HG02759 (cell line): ENCODE measurements around the gene PPP1R3G.

Experiments
- ATAC-seq: cut with Tn5 transposase; IDR thresholded peaks from one replicate; pipeline ENCODE4 v1.9.1; 2021; ENCODE audit warnings: mild to moderate bottlenecking, moderate library complexity; ENCODE audit not compliant: unreplicated experiment

Gene PPP1R3G

GRCh38 chr6:5093231-5094015, 8.3 kb downstream of the PPP1R3G start:
- no peak for ATAC-seq

- no peak for ATAC-seq
Observed at GRCh38 chr6:5094327-5094726, 9.2 kb downstream of the PPP1R3G start.

GRCh38 chr6:5095236-5095635, 10.1 kb downstream of the PPP1R3G start:
- ATAC-seq, result peak; percentile 81

GRCh38 chr6:5096482-5096881, 11.3 kb downstream of the PPP1R3G start:
- no peak for ATAC-seq

GRCh38 chr6:5098501-5099270, 13.5 kb downstream of the PPP1R3G start:
- ATAC-seq, result no peak

DNA sequence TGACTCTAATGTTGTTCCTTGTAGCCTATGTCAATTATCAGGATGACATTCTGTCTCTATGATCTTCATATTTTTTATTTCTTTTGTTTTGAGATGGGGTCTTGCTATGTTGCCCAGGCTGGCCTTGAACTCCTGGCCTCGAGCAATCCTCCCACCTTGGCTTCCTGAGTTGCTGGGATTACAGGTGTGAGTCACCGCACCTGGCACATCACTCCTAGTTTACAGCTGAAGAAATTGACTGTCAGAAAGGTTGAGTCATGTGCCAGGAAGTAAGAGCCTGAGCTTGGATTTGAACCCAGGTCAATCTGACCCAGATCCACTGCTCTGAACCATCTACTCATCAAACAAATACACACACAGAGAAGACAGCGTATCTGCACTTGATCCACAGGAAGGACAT, 14.4 kb downstream of the PPP1R3G start:
- ATAC-seq, result no peak

GRCh38 chr6:5100806-5101205, 15.7 kb downstream of the PPP1R3G start:
- ATAC-seq, result no peak

- no peak for ATAC-seq
Observed at GRCh38 chr6:5102267-5102970, 17.3 kb downstream of the PPP1R3G start.

DNA sequence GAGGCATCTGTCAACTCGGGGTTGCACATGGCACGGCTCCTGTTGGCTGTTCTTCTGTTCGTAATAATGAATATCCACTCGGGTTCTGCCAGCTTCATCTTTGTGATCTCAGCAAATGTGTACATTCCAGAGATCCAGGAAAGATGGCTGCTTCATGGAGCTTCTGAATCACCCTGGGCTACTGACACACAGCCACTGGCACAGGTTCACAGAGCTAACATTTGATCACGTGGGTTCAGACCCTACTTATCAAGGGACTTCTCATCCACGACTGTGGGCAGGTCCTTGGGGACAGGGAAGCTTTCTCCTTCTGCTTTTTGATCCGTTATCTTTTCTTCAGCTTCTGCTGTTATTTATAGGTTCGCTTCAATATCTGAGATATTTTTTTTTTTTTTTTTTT, 18.1 kb downstream of the PPP1R3G start:
- ATAC-seq, result no peak

DNA sequence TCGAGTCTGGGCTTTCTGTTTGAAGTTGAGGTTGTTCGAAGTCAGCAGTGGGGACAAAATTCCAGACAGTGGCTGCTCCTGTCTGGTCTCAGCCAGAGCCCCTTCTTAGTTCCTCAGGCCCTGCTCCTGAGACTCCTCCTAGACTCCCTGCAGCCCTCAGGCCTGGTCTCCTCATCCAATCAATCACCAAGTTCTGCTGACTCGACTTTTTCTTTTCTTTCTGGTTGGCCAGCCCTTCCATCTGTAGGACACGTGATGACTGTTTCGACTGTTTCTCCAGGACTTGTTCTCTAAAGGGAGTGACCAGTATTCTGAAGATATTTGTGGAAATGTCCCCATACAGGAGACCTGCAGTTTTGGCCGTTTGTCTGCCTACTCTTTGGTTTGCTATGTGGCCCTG, 19.5 kb downstream of the PPP1R3G start:
- no peak for ATAC-seq

GRCh38 chr6:5105146-5105545, 20.0 kb downstream of the PPP1R3G start:
- ATAC-seq, result no peak

- no peak for ATAC-seq
Observed at GRCh38 chr6:5107341-5107740, 22.2 kb downstream of the PPP1R3G start.

- no peak for ATAC-seq
Observed at GRCh38 chr6:5108068-5108467, 22.9 kb downstream of the PPP1R3G start.

GRCh38 chr6:5108536-5109150, 23.5 kb downstream of the PPP1R3G start:
- ATAC-seq, result no peak

DNA sequence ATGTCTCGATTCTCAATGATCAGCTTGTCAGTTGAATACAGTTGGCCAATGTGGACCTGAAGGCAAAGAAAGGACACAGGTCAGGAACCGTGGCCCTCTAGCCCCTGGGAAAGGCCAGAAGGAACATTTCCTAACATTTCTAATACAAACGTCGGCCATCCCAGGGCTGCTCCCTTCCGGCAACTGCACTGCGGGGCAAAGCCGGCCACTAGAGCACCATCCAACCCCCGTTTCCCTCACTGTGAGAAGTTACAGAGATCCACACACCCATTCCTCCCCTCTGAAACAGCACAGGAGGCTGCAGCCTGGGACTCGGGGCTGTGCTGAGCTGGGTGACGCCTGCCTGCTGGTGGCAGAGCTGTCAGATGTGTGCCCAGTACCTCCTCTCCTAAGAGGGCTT, 24.3 kb downstream of the PPP1R3G start:
- ATAC-seq, result no peak

DNA sequence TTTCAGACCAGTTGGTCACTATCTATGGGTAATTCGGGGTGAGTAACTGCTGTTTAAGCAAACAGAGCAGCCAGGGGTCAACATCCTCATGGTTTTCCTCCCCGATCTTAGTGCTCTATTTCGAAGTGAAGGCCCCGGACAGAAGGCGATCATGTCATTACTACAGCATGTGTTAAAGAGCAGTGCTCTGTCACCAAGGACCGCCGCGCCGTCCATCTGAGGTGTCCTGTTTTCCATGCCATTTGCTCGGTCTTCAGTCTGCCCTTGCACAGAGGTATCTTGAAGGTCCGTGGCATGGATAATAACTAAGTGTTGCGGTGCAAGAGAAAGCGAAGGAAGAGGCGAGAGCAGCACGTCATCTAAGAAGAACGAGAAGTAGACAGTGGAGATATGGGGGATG, 25.1 kb downstream of the PPP1R3G start:
- no peak for ATAC-seq

GRCh38 chr6:5111626-5112025, 26.5 kb downstream of the PPP1R3G start:
- no peak for ATAC-seq

DNA sequence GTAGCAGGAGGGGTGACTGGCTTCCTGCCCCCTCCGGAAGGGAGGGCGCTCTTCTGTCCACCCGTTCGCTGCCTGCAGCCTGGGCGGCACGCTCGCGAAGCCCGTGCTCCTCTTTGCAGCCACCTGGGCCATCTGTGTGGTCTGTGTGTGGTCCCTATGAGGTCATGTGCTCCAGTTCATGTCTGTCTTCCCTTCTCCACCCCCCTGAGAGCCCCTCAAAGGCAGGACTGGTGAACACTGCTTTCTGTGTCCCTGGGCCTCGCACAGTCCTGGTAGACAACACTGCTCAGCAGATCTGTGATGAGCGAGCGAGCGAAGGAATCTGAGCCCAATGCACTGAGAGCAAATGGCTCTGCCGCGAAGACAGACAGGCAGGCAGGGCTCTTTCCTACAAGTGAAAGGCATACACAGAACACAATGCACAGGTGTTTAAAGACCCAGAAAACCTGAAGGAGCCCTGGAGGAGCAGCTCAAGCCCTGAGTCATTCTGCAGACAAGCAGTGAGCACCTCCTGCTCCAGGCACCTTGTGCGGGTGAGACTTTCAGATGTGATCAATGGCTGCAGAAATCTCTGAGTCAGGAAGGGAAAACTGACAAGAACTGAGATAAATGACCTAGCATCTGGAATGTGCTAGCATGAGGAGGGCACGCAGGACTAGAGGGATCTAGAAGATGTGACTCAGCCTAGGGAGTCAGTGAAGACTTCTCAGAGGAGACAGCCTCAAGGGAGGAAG, 27.1 kb downstream of the PPP1R3G start:
- ATAC-seq, result no peak

DNA sequence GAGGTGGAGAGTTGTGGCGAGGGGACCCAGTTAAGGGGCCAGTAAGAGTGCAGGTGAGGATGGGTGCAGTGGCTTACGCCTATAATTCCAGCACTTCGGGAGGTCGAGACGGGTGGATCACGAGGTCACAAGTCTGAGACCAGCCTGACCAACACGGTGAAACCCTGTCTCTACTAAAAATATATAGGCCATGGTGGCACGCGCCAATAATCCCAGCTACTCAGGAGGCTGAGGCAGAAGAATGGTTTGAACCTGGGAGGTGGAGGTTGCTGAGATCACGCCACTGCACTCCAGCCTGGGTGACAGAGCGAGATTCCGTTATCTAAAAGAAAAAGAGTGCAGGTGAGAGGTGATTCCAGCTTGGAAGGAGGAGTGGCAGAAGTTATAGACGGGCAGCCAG, 28.0 kb downstream of the PPP1R3G start:
- ATAC-seq, result no peak

GRCh38 chr6:5115168-5115567, 30.0 kb downstream of the PPP1R3G start:
- ATAC-seq, result no peak
